CD4-positive, alpha-beta T cell (primary cell): ENCODE measurements around the gene CNOT2. TPM values are rescaled to one million over a fixed set of nuclear protein-coding genes. Genes with fewer than 3 reads are reported as not detected.

Experiments
- ATAC-seq: fragments of 200-7000 bp; cut with Tn5 transposase; one replicate; pipeline ENCODE4 v1.10.0; 2022; ENCODE audit warnings: mild to moderate bottlenecking; ENCODE audit not compliant: poor library complexity
- CTCF ChIA-PET: fragments of 350-600 bp; sonication (Branson Sonifier 250); formaldehyde crosslinking; loops from one replicate; lab custom pipeline; 2021; ENCODE audit warnings: antibody characterized with exemption, inconsistent platforms; lab: Charles Lee
- POLR2A ChIA-PET: fragments of 350-600 bp; sonication (Branson Sonifier 250); formaldehyde crosslinking; loops from one replicate; lab custom pipeline; 2021; ENCODE audit warnings: antibody characterized with exemption, inconsistent platforms; lab: Charles Lee
- DNase-seq, 14 experiments: peaks; one replicate each; pipeline ENCODE4 v3.0.0-alpha.2; 2013 to 2020; ENCODE audit warnings: mixed read lengths in 2 of 14
- H3K27ac ChIP-seq, 2 donors: one replicate each; pipeline versions ENCODE4 v1.5.1 to v1.7.0; 2013; ENCODE audit warnings: low read length in 2 of 2, low read depth in 1 of 2, mild to moderate bottlenecking in 1 of 2
- H3K27me3 ChIP-seq, 2 experiments: 1 replicate in 1 of 2; 2 replicates in 1 of 2; pipeline versions ENCODE4 v1.6.1 to v1.7.0; 2013; ENCODE audit warnings: low read length in 2 of 2, control low read depth in 1 of 2, mild to moderate bottlenecking in 1 of 2, moderate library complexity in 1 of 2; ENCODE audit not compliant: insufficient read depth in 2 of 2, control insufficient read depth in 1 of 2
- H3K36me3 ChIP-seq: one replicate; pipeline ENCODE4 v1.6.1; 2013; ENCODE audit warnings: low read length, control low read depth; ENCODE audit not compliant: insufficient read depth
- H3K4me1 ChIP-seq: one replicate; pipeline ENCODE4 v1.6.1; 2013; ENCODE audit warnings: low read length, control low read depth; ENCODE audit not compliant: insufficient read depth
- H3K4me3 ChIP-seq: one replicate; pipeline ENCODE4 v1.5.1; 2013; ENCODE audit warnings: mild to moderate bottlenecking, low read length, moderate library complexity
- H3K9me3 ChIP-seq, 2 experiments: 1 replicate in 1 of 2; 2 replicates in 1 of 2; pipeline versions ENCODE4 v1.6.1 to v1.7.0; 2013; ENCODE audit warnings: low read length in 2 of 2, mild to moderate bottlenecking in 2 of 2, control low read depth in 1 of 2, moderate library complexity in 1 of 2; ENCODE audit not compliant: control insufficient read depth in 1 of 2, insufficient read depth in 1 of 2
- H3K27ac Mint-ChIP-seq: one replicate; pipeline ENCODE4 v1.8.0; 2020; ENCODE audit warnings: mixed read lengths
- H3K27me3 Mint-ChIP-seq: one replicate; pipeline ENCODE4 v1.8.0; 2021; ENCODE audit warnings: mixed read lengths
- H3K36me3 Mint-ChIP-seq: one replicate; pipeline ENCODE4 v1.8.0; 2021; ENCODE audit warnings: low read depth, mixed read lengths
- H3K4me1 Mint-ChIP-seq: one replicate; pipeline ENCODE4 v1.8.0; 2021; ENCODE audit warnings: low read depth, mixed read lengths
- H3K4me3 Mint-ChIP-seq: one replicate; pipeline ENCODE4 v1.8.0; 2020; ENCODE audit warnings: mild to moderate bottlenecking, mixed read lengths
- H3K9me3 Mint-ChIP-seq: one replicate; pipeline ENCODE4 v1.8.0; 2020; ENCODE audit warnings: mixed read lengths
- CTCF ChIP-seq: fragments of 200-600 bp; IDR thresholded peaks from one replicate; pipeline ENCODE4 v1.8.0; 2022; ENCODE audit warnings: antibody characterized with exemption, mild to moderate bottlenecking
- intact Hi-C, 2 experiments: fragments of 100-400 bp; cut with DNase I in 1 of 2; cut with micrococcal nuclease in 1 of 2; formaldehyde crosslinking; loops; one replicate each; pipeline versions ENCODE4 v1.15.1 to v1.9.0; 2023 to 2025; cut with DNase I, micrococcal nuclease
- total RNA-seq, 174 experiments: library from RNA in 2 of 174; stranded (reverse) in 2 of 174; gene quantifications; one replicate each; pipeline ENCODE4 v1.2.3 and lab custom pipeline; 2021 to 2026

The CNOT2 gene
- total RNA-seq, 2 experiments from 2014 or later, result 107 to 121 TPM

- TF ChIP-seq CTCF, result no peak
- intact Hi-C loops, result loop anchor here in 1 of 2 experiments (2.0 to 10.0 kb wide), 3 partner anchors 123 to 1299 kb away; partner anchors contain the start of genes CCT2, CNOT2, THAP2 and ZFC3H1
- H3K27me3 Mint-ChIP-seq, result peaks cover 5% of the 10 kb centered on the region
- peaks cover 0 to 7% of the 10 kb centered on the region in 2 experiments for H3K27me3 ChIP-seq
- H3K36me3 Mint-ChIP-seq, result peaks cover 10% of the 10 kb centered on the region
- H3K4me3 ChIP-seq, result peak overlapping the region; percentile 63
- no peak overlapping the region for H3K27ac ChIP-seq
- peaks cover 18% of the 10 kb centered on the region for H3K4me1 ChIP-seq
- no peaks in the 10 kb centered on the region for H3K36me3 ChIP-seq
- H3K9me3 ChIP-seq, result no peaks in the 10 kb centered on the region
- H3K9me3 Mint-ChIP-seq, result no peaks in the 10 kb centered on the region
- H3K4me1 Mint-ChIP-seq, result peaks cover 33% of the 10 kb centered on the region
- peak overlapping the region; percentile 12 for H3K27ac Mint-ChIP-seq
- H3K4me3 Mint-ChIP-seq, result peak overlapping the region; percentile 79
- POLR2A ChIA-PET, result interaction anchor here (0.5 to 3.2 kb wide), 4 partner anchors 8 to 122 kb away, joined by 3 to 32 read pairs (median 14); partner anchors contain the start of gene CNOT2
- CTCF ChIA-PET, result no interaction called here
- DNase-seq (no peak), ATAC-seq (no peak)
These were observed 122.1 kb downstream of the CNOT2 start for GRCh38 chr12:70365398-70365647.

GRCh38 chr12:70365648-70366518, 122.7 kb downstream of the CNOT2 start, which contains the start of gene KCNMB4:
Gene KCNMB4 (plus strand): TSS chr12:70366290. CDS start chr12:70366735, 445 bp downstream.
- ChIA-PET POLR2A (interaction anchor here (0.9 to 3.2 kb wide), 3 partner anchors 9 to 126 kb away, joined by 3 to 32 read pairs (median 24); partner anchors contain the start of gene CNOT2), CTCF (interaction anchor here (1.0 kb wide), 1 partner anchor 9 kb away, joined by 3 read pairs; no protein-coding TSS in a partner anchor)
- H3K4me1 ChIP-seq, result peaks cover 18% of the 10 kb centered on the region
- Mint-ChIP-seq H3K27ac (peak within 1 kb of the TSS; percentile 77), H3K9me3 (no peaks in the 10 kb centered on the region), H3K4me3 (peak within 1 kb of the TSS; percentile 96), H3K27me3 (peaks cover 5% of the 10 kb centered on the region), H3K4me1 (peaks cover 33% of the 10 kb centered on the region), H3K36me3 (peaks cover 10% of the 10 kb centered on the region)
- no peak for TF ChIP-seq CTCF
- ATAC-seq (peak; percentile 70), DNase-seq (peak; percentile 43 to 87 (median 64))
- H3K27me3 ChIP-seq, result peaks cover 0 to 7% of the 10 kb centered on the region in 2 experiments
- H3K9me3 ChIP-seq, result no peaks in the 10 kb centered on the region
- peak within 1 kb of the TSS; percentile 81 for H3K4me3 ChIP-seq
- intact Hi-C loops, result loop anchor here (2.0 to 10.0 kb wide), 4 partner anchors 121 to 1299 kb away; partner anchors contain the start of genes CCT2 (in 1 of the 2), CNOT2 (in 1 of the 2), THAP2 (in 1 of the 2) and ZFC3H1 (in 1 of the 2)
- peak within 1 kb of the TSS; percentile 18 to 36 for H3K27ac ChIP-seq
- no peaks in the 10 kb centered on the region for H3K36me3 ChIP-seq

GRCh38 chr12:70366581-70367257, 123.5 kb downstream of the CNOT2 start:
- H3K4me3 ChIP-seq, result peak overlapping the region; percentile 81
- H3K9me3 ChIP-seq, result no peaks in the 10 kb centered on the region
- Mint-ChIP-seq H3K9me3 (no peaks in the 10 kb centered on the region), H3K27me3 (peaks cover 5% of the 10 kb centered on the region), H3K4me1 (peaks cover 33% of the 10 kb centered on the region), H3K36me3 (peaks cover 10% of the 10 kb centered on the region), H3K4me3 (peak overlapping the region; percentile 96), H3K27ac (peak overlapping the region; percentile 77)
- CTCF ChIA-PET, result interaction anchor here (1.0 kb wide), 1 partner anchor 9 kb away, joined by 3 read pairs; no protein-coding TSS in a partner anchor
- no peak for TF ChIP-seq CTCF
- DNase-seq (peak; percentile 46 to 87 (median 65)), ATAC-seq (peak; percentile 75)
- H3K27ac ChIP-seq, result peak overlapping the region; percentile 18 to 36
- peaks cover 0 to 7% of the 10 kb centered on the region in 2 experiments for H3K27me3 ChIP-seq
- intact Hi-C loops, result loop anchor here (2.0 to 10.0 kb wide), 3 partner anchors 122 to 1298 kb away; partner anchors contain the start of genes CCT2 (in 1 of the 2), THAP2 (in 1 of the 2) and ZFC3H1 (in 1 of the 2)
- POLR2A ChIA-PET, result interaction anchor here (0.9 to 3.2 kb wide), 4 partner anchors 8 to 127 kb away, joined by 3 to 32 read pairs (median 14); partner anchors contain the start of gene CNOT2
- no peaks in the 10 kb centered on the region for H3K36me3 ChIP-seq
- peaks cover 18% of the 10 kb centered on the region for H3K4me1 ChIP-seq
